PC-3 (cell line): ENCODE results near the gene PNMA6E.

Experiments used
- CTCF ChIP-seq: fragments of 300-600 bp; sonication (generic); conservative IDR thresholded peaks from 2 replicates; pipeline ENCODE4 v1.5.1; 2017; ENCODE audit warnings: antibody characterized with exemption, low read depth, mild to moderate bottlenecking, low read length
- EZH2 ChIP-seq: fragments of 300-600 bp; sonication (generic); IDR thresholded peaks from one replicate; pipeline ENCODE4 v1.6.1; 2017; ENCODE audit warnings: antibody characterized with exemption, mild to moderate bottlenecking, low read length; ENCODE audit not compliant: unreplicated experiment
- EZH2phosphoT487 ChIP-seq: fragments of 300-600 bp; sonication (generic); IDR thresholded peaks from 2 replicates; pipeline ENCODE4 v1.6.1; 2018; ENCODE audit warnings: mild to moderate bottlenecking, antibody characterized with exemption, low read length, borderline replicate concordance

GRCh38 chrX:153405426-153405825, 4.3 kb upstream of the PNMA6E start:
- TF ChIP-seq CTCF (no peak), EZH2phosphoT487 (no peak), EZH2 (no peak)
